Kidney capillary endothelial cell (primary cell): ENCODE results near the gene SH3TC1.

Experiments
- DNase-seq: peaks from one replicate; pipeline ENCODE4 v3.0.0-alpha.2; 2018; ENCODE audit warnings: low spot score

Gene SH3TC1

GRCh38 chr4:8229331-8229975, 30.4 kb downstream of the SH3TC1 start:
- no peak for DNase-seq

DNA sequence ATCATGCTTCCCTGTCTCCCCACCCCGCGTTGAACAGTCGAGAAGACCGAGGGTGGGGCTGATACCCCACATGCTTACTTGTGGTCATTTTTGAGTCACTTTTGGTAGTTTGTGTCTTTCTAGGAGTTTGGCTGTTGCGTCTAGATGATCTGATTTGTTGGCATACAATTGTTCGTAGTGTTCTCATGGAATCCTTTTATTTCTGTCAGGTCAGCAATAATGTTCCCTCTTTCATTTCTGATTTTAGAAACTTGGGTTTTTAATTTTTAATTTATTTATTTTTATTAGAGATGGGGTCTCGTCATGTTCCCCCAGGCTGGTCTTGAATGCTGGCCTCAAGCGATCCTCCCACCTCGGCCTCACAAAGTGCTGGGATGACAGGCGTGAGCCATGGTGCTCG, 30.9 kb downstream of the SH3TC1 start:
- no peak for DNase-seq

- DNase-seq, result no peak
Observed at GRCh38 chr4:8230891-8231290, 31.8 kb downstream of the SH3TC1 start.

DNA sequence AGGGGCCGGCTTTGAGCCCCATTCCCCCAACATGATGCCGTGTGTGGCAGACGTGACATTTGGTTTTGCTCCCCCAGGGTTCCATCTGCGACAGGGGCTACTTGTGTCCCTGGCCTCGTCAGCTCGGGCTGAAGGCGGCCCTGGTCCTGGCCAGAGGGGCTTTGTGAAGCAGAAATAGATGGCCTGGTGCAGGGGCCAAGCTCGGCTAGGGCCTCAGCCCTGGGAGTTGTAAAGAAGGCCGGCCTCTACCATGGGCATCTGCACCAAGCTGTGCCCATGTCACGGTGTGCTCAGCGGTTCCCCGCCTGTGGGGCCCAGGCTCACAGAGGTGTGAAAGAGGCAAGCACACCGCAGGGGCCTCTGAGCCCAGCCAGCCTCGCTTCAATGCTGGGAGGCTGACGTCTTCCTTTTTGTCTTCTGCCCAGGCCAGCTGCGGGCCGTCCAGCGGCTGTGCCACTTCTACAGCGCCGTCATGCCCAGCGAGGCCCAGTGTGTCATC, 32.5 kb downstream of the SH3TC1 start:
- DNase-seq, result no peak

- no peak for DNase-seq
Observed at GRCh38 chr4:8232748-8233147, 33.7 kb downstream of the SH3TC1 start.

DNA sequence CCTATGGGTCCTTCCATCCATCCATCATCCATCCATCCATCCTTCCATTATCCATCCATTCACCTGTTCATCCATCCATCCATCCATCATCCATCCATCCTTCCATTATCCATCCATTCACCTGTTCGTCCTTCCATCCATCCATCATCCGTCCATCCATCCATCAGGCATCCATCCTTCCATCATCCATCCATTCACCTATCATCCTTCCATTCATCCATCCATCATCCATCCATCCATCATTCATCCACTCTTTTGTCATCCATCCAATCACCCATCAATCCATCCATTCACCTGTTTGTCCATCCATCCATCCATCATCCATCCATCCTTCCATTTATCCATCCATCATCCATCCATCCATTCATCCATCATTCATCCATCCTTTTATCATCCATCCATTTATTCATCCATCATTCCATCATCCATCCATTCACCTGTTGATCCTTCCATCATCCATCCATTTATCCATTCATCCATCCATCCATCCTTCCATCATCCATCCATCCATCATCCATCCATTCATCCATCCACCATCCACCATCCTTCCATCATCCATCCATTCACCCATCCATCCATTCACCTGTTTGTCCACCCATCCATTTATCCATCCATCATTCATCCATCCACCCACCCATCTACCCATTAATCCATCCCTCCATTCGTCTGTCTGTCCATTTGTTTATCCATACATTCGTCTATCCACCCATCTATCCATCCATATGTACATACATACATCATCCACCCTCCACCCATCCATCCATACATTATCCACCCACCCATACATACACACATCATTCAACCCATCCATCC, 34.8 kb downstream of the SH3TC1 start:
- no peak for DNase-seq

GRCh38 chr4:8234715-8235114, 35.6 kb downstream of the SH3TC1 start:
- no peak for DNase-seq

DNA sequence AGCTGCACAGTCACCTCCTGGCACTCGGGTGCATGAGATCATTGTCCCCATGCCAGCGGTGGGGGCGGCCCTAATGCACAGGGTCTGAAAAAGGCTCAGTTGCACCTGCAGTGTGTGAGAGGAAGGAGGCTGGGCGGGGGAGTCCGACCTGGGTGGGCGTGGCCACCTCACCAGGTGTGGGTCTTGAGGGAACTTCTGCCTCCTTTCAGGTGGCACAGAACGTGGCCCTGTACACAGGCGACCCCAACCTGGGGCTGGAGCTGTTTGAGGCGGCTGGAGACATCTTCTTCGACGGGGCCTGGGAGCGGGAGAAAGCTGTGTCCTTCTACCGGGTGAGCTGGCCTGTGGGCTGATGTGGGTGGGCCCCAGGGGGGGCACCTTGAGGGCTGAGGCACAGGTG, 36.1 kb downstream of the SH3TC1 start:
- no peak for DNase-seq

DNA sequence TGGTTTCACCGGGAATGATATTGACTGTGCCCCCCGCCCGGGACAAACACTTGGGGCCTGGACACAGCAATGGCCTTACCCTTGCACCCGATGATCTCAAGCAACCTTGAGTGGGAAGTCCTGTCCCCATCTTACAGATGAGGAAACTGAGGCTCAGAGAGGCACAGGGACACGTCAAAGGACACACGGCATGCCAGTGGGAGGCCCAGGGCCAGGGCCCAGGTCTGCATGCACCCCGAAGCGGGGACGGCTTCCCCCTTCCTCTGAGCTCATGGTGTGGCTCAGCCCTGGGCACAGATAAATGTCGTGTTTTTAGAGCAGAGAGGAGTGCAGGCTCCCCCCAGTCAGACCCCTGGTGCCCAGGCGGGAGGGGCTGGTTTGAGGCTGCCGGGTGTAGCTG, 36.6 kb downstream of the SH3TC1 start:
- no peak for DNase-seq

- no peak for DNase-seq
Observed at GRCh38 chr4:8236106-8236919, 37.2 kb downstream of the SH3TC1 start.

DNA sequence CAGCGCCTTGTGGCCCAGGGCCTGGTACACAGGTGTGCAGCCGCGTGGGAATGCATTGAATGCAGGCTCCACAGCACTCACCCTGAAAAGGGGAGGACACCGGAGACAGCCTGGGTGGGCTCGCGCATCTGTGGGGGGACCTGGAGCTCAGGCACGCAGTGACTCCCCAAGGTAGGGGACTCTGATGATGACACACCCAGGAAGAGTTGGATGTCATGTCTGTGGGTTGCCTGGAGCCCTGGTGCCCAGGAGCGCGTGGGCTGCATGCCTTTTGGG, 37.8 kb downstream of the SH3TC1 start:
- DNase-seq, result no peak

GRCh38 chr4:8237256-8237989, 38.3 kb downstream of the SH3TC1 start:
- DNase-seq, result no peak

GRCh38 chr4:8238036-8238511, 39.0 kb downstream of the SH3TC1 start:
- DNase-seq, result no peak

GRCh38 chr4:8238515-8239053, 39.5 kb downstream of the SH3TC1 start:
- no peak for DNase-seq

GRCh38 chr4:8239226-8239625, 40.1 kb downstream of the SH3TC1 start:
- DNase-seq, result no peak

- no peak for DNase-seq
Observed at GRCh38 chr4:8239661-8240060, 40.6 kb downstream of the SH3TC1 start.

DNA sequence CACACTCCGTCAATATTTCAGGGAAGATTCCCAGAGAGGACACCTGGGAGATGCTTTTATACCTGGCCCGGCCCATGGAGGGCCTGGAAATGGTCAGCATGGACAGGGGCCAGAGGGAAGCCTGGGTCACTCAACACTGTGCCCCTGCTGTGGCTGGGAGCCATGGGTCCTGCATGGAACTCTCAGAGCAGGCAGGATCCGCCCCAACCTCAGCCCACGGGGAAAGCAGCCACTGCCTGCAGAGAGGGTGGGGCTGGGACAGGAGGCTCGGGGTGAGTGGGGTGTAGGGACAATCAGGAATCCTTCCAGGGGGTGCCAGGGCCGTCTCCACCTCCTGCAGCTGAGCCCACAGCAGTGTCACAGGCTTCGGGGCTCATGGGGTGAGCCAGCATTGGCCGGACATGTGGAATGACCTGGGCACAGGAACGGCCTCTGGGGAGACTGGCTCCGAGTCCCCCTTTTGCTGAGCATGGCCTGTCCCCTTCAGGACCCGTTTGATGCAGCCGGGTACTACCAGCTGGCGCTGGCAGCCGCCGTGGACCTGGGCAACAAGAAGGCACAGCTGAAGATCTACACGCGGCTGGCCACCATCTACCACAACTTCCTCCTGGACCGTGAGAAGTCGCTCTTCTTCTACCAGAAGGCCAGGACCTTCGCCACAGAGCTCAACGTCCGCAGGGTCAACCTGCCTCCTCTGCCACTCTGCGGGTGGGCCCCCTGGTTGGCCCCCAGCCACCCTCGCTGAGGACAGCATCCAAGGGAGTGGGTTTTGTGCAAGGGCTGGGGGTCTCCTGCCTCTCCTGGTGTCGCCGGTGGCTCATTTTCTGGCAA, 41.3 kb downstream of the SH3TC1 start:
- no peak for DNase-seq

DNA sequence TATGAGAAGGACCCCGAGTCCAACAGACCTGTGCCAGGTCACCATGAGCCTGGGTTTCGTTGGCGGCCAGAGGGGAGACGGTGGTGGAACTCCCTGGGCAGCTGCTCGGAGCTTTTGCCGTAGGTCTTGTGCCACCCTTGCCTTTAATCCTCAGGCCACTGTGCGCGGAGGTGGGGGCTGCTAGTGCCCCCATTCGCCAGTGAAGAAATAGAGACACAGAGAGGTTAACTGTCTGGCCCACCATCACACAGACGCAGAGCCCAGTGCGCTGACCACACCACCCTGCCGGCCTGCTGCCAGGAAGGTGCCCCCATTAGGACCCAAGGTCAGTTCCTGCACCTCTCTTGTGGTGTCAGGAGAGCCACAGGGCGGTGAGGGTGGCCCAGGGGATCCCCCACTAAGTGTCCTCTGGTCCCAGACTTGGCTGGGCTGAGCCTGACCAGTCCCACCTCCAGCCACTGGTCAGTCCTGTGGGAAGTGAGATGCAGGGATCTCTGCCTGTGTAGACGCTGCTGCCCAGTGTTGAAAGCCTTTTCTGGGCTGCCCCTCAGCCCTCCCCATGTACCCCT, 42.2 kb downstream of the SH3TC1 start:
- DNase-seq, result no peak

DNA sequence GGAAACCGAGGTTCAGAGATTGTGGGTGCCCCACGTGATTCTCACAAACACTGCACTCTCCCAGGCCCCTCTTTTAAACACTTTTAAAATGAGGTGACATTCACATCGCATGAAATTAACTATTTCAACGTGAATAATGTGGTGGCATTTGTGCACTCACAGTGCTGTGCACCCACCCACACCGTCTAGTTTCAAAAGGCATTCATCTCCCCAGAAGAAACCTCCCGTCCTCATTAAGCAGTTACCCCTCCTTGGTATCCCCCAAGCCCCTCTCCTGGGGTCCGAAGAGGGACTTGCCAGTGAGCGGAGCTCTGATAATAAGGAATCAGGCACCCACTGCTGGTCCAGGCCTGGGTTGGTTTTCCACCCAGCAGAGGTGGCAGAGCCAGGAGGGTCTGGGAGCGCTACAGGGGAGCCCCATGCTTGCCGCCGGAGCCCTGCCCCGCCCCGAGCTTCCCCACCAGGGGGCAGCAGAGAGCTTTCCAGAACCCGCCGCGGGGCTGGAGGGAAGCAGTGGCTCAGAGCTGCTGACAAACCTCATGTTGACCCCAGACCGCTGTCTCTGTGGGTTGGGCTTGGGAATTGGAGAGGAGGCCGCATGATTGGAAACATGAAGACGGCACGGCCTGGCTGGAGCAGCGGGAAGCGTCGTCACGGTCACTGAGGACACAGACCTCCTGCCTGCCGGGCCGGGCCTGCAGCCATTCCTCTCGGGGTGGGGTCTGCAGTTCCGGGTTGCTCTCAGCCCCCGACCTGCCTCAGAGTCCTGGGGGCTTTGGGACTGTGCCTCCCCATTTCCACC, 43.0 kb downstream of the SH3TC1 start:
- peak; percentile 82 for DNase-seq
